HG03045 (cell line): Measurements from ENCODE around the gene SNX22.
A peak's percentile ranks its signal among the peaks of the same experiment; 100 is the strongest.
"Not testable (repeated sequence)": the region's sequence is repeated elsewhere in the genome, so short reads cannot be mapped to it uniquely, and the experiment has no call there.

Source experiments
- ATAC-seq: cut with Tn5 transposase; IDR thresholded peaks from one replicate; pipeline ENCODE4 v1.9.1; 2021; ENCODE audit warnings: mild to moderate bottlenecking, moderate library complexity; ENCODE audit not compliant: unreplicated experiment

SNX22 gene

GRCh38 chr15:64151727-64152506, at the start of gene SNX22:
Gene SNX22 (plus strand): TSS chr15:64151731. CDS start chr15:64151776, 45 bp downstream.
- ATAC-seq: peak; percentile 18

GRCh38 chr15:64102497-64102896, 49.0 kb upstream of the SNX22 start:
- ATAC-seq: no peak

GRCh38 chr15:64105113-64105704, 46.3 kb upstream of the SNX22 start:
- ATAC-seq: no peak

- ATAC-seq: no peak
Observed at GRCh38 chr15:64107337-64107736, 44.2 kb upstream of the SNX22 start.

- not testable (repeated sequence) for ATAC-seq
Observed at GRCh38 chr15:64110108-64110701, 41.3 kb upstream of the SNX22 start.

- no peak for ATAC-seq
Observed at GRCh38 chr15:64110950-64111678, 40.4 kb upstream of the SNX22 start.

- no peak for ATAC-seq
Observed at GRCh38 chr15:64111679-64112050, 39.9 kb upstream of the SNX22 start.

GRCh38 chr15:64112073-64112772, 39.3 kb upstream of the SNX22 start:
- no peak for ATAC-seq

GRCh38 chr15:64112904-64113303, 38.6 kb upstream of the SNX22 start:
- peak; percentile 49 for ATAC-seq

GRCh38 chr15:64117759-64118487, 33.6 kb upstream of the SNX22 start:
- ATAC-seq: no peak

GRCh38 chr15:64120322-64120721, 31.2 kb upstream of the SNX22 start:
- not testable (repeated sequence) for ATAC-seq

- ATAC-seq: no peak
Observed at GRCh38 chr15:64121614-64122013, 29.9 kb upstream of the SNX22 start.

- no peak for ATAC-seq
Observed at GRCh38 chr15:64122444-64122843, 29.1 kb upstream of the SNX22 start.

GRCh38 chr15:64122936-64123351, 28.6 kb upstream of the SNX22 start:
- no peak for ATAC-seq

- no peak for ATAC-seq
Observed at GRCh38 chr15:64125978-64126377, 25.6 kb upstream of the SNX22 start.

- no peak for ATAC-seq
Observed at GRCh38 chr15:64127521-64128270, 23.8 kb upstream of the SNX22 start.

- no peak for ATAC-seq
Observed at GRCh38 chr15:64130159-64130558, 21.4 kb upstream of the SNX22 start.

- no peak for ATAC-seq
Observed at GRCh38 chr15:64131547-64131946, 20.0 kb upstream of the SNX22 start.

- ATAC-seq: no peak
Observed at GRCh38 chr15:64132217-64132616, 19.3 kb upstream of the SNX22 start.
